Fibroblast of pulmonary artery (primary cell): ENCODE data around the gene ZBTB4.

Experiments used
- DNase-seq: peaks from one replicate; pipeline ENCODE4 v3.0.0-alpha.2; 2010; ENCODE audit warnings: low read depth
- H3K4me3 ChIP-seq: replicated peaks from 2 replicates; pipeline ENCODE4 v1.5.1; 2011; ENCODE audit warnings: low read depth, mild to moderate bottlenecking, control low read depth, low read length, moderate library complexity
- TF ChIP-seq, protein P1 (sequence below): IDR thresholded peaks from 2 replicates; pipeline ENCODE4 v1.5.1; 2011; ENCODE audit warnings: mild to moderate bottlenecking, control low read depth, low read length, inconsistent platforms; ENCODE audit errors: missing control alignments

ZBTB4 gene

DNA sequence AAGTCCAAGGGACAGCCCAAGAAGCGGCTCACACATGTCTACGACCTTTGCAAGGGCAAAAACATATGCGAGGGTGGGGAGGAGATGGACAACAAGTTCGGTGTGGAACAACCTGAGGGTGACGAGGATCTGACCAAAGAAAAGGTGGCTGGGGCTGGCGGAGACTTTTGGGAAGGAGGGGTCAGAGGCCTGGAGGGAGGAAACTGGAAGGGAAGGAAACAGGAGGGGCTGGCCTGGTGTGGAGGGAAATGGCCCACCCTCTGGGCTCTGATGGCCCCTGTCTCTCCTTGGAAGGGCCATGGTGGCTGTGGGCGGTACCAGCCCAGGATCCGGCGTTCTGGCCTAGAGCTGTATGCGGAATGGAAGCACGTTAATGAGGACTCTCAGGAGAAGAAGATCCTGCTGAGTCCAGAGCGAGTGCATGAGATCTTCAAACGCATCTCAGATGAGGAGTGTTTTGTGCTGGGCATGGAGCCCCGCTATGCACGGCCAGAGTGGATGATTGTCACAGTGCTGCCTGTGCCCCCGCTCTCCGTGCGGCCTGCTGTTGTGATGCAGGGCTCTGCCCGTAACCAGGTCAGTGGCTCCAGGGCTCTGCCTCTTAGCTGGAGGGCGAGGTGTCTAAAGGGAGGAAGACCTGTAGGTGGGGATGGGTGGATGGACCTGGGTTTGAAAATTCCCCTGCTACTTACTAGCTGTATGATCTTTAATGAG lies 17.2 kb upstream of the ZBTB4 start:
- TF ChIP-seq, protein P1, sequence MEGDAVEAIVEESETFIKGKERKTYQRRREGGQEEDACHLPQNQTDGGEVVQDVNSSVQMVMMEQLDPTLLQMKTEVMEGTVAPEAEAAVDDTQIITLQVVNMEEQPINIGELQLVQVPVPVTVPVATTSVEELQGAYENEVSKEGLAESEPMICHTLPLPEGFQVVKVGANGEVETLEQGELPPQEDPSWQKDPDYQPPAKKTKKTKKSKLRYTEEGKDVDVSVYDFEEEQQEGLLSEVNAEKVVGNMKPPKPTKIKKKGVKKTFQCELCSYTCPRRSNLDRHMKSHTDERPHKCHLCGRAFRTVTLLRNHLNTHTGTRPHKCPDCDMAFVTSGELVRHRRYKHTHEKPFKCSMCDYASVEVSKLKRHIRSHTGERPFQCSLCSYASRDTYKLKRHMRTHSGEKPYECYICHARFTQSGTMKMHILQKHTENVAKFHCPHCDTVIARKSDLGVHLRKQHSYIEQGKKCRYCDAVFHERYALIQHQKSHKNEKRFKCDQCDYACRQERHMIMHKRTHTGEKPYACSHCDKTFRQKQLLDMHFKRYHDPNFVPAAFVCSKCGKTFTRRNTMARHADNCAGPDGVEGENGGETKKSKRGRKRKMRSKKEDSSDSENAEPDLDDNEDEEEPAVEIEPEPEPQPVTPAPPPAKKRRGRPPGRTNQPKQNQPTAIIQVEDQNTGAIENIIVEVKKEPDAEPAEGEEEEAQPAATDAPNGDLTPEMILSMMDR, result no peak
- H3K4me3 ChIP-seq, result no peak overlapping the region
- DNase-seq, result no peak

DNA sequence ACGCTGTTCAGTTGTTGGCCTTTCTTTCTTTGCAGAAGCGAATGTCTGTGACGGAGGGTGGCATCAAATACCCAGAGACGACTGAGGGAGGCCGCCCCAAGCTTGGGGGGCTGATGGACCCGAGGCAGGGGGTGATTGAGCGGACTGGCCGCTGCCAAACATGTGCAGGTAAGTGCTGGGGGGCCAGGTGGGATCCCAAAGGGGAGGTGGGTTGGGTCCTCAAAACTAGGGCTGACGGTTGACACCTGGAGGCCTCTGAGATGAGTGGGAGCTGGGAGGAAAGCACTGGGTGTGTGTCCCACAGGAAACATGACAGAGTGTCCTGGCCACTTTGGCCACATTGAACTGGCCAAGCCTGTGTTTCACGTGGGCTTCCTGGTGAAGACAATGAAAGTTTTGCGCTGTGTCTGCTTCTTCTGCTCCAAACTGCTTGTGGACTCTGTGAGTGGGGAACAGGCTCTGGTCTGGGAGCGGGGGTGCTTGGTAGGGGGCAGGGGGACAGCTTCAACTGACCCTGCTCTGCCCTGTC lies 16.5 kb upstream of the ZBTB4 start:
- TF ChIP-seq, protein P1, result no peak
- H3K4me3 ChIP-seq, result no peak overlapping the region
- DNase-seq, result no peak

DNA sequence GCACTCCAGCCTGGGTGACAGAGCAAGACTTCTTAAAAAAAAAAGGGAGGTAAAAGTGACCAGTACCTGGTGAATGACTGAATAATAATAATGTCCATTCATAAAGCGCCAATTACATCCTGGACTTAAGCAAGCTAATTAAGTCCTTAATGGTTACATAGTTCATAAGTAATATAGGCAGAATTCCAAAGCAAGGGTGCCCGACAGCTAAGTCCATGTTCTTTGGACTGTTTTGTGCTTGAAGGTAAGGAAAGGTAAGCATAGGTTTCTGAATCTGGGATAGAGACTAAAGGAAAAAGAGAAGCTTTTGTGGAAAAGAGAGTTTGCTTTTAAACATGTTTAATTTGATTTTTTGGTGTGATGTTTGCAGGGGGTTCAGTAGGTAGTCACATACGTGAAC lies 14.5 kb upstream of the ZBTB4 start:
- DNase-seq, result no peak
- TF ChIP-seq, protein P1, result no peak
- no peak overlapping the region for H3K4me3 ChIP-seq

DNA sequence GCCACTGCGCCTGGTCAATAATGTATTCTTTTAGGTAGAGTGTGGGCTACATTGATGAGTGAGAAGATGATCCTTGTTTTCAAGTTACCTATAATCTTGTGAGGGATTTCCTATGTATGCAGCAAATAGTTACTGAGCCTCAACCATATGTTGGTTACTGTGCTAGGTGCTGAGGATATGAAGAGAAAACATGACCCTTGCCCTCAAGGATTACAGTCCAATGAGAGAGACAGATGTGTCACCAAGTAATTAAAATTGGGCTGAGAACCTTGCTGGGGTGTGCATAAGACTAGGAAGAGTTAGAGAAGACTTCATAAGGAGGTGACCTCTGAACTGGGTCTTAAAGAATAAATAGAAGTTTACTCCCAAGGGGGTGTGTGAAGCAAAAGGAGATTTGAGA lies 12.2 kb upstream of the ZBTB4 start:
- TF ChIP-seq, protein P1, result no peak
- H3K4me3 ChIP-seq, result no peak overlapping the region
- DNase-seq, result no peak

DNA sequence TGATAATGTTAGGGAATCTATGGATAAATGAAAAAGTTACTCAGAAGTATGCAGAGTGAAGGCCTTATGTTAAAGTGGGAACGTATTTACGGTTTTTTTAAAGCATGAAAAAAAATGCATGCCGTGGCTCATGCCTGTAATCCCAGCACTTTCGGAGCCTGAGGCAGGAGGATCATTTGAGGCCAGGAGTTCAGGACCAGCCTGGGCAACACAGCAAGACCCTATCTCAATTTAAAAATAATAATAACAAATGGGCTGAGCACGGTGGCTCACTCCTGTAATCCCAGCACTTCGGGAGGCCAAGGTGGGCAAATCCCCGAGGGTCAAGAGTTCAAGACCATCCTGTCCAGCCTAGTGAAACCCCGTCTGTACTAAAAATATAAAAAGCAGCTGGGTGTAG lies 10.7 kb upstream of the ZBTB4 start:
- DNase-seq, result no peak
- TF ChIP-seq, protein P1, result no peak
- H3K4me3 ChIP-seq, result no peak overlapping the region

DNA sequence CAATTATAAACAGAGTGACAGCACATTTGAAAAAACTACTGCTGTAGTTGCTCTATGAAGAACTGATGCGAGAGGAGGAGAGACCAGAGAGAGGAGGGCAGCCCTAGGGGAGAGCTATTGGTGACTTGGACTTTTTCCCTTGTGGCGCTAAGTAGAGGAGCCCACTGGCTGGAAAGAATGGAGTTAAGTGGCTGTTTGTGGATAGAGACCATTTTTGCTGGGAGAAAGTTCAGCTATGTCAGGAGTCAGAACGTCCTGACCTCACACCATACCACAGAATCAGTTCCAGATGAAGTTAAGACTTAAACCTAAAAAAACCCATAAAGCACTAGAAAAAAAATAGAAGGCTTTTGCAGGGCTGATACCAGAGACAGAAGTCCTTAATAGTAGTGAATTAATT lies 6.8 kb upstream of the ZBTB4 start:
- TF ChIP-seq, protein P1, result no peak
- no peak for DNase-seq
- H3K4me3 ChIP-seq, result peak overlapping the region; percentile 85

DNA sequence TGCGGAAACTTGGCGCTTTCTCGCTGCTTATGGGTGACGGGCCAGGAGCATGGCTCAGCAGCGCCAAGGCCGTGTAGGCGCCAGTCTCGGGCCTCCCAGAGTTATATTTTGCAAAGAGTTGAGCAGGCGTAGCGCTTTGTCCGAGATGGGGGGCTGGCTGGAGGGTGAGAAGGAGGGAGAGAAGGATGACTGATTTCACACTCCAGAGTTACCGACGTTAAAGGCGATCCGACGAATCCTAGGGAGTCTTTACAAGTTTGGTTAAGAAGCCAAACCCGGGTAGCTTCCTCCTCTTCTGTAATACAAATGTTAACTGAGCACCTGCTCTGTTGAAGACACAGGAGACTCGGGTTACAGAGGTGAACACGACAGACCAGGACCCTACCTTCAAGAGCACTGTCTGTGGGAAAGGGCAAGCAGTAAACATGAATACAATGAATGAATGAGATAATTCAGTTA lies 5.5 kb upstream of the ZBTB4 start:
- peak overlapping the region; percentile 85 for H3K4me3 ChIP-seq
- no peak for DNase-seq
- TF ChIP-seq, protein P1, result no peak
